NCI-H187 treated with DMSO at 0.1 percent for 48 hours (cell line): ENCODE data around the gene DNAH7.

Experiments used
- DNase-seq: peaks from one replicate; lab custom pipeline; 2025; lab: John Stamatoyannopoulos, UW

The DNAH7 gene

DNA sequence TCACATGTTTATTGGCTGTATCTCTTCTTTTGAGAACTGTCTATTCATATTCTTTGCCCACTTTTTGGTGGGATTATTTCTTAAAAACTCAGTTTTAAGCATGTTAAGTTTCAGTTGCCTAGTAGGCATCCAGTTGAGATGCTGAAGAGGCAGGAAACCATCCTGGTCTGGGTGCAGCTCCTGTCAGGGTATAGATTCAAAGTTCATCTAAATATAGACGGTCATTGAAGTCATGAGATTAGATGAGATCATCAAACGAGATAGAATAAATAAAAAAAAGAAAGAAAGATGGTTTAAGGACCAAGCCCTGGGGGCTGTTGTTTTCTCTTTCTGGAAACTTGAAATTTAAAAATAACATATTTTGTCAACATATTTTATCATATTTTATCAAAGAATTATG lies 9.2 kb upstream of the DNAH7 start:
- no peak for DNase-seq

DNA sequence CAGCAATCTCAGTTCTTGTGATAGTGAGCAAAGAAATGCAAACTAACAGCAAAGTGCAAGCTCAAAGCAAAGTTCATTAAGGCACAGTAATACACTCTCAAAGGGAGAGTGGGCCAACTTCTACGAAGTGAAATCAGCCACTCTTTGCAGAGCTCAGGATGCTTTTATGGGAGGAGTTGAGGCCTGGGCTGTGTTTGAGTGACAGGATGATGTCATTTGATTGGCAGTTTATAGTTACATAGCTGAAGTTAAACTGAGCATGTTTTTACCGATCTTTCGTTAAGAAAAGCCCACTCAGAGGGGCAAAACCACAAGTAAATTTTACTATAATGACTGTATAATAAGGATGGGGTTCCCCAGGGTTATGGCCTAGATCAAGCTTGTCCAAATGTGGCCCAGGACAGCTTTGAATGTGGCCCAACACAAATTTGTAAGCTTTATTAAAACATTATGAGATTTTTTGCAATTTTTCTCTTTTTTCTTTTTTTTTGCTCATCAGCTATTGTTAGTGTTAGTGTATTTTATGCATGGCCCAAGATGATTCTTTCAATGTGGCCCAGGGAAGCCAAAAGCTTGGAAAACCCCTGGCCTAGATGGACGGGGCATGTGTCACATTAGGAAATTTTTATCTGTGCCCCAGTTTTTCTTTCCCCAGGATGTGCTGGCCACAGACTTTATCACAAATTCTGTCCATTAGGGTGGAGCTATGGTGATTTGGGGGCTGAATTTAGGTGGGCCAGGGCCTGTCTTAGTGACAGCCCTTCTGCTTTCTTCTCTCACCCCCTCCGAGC lies 8.3 kb upstream of the DNAH7 start:
- no peak for DNase-seq

DNA sequence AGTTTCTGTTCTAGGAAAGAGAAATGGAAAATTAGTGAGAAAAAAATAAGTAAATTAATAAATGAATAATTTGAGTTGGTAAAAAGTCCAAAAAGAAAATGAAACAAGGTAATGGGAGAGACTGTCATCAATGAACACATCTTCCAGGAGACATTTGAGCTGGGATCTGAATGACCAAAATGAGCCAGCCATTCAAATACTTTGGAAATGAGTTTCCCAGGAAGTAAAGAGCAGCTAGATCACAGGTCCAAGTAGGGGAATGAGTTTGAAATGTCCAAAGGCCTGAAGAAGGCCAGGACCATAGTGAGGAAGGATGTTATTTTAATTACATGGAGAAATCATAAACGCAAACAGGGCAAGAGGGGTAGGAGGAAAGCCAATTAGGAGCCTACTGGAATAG lies 6.6 kb upstream of the DNAH7 start:
- DNase-seq, result no peak

DNA sequence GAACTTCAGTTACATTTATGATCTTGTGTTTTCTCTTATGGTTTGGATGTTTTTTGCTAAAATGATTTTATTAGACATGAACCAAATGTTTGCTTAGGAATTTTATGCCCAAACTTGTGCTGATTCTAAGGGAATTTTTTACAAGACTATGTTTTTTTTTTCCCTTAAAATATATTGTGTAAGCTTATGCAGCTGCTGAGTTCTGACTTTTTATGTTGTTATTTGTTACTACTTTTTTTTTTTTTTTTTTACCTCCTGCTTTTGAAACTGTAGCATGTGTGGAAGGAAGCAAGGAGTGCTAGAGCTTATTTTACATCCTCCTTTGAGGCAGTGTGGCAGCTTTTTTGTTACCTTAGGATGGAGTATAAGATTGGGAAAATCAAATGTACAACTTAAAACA lies 6.0 kb upstream of the DNAH7 start:
- no peak for DNase-seq

DNA sequence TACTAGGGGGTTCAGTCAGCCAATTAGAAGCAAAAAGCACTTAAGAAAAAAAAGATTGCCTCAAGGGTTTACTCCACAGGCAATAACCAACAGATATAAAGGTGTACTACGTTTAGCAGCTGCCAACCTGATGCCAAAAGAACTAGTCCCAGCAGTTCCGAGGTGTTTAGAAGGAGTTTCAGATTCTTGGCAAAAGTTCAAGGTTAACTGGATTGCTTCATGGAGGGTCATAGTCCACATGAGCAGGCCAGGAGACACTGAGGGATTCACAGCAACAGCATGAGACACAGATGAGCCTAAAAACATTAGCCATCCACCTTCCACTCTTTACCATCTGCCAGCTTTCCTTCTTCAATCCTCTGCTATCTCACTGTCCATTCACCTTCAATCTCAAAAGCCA lies 4.9 kb upstream of the DNAH7 start:
- no peak for DNase-seq

DNA sequence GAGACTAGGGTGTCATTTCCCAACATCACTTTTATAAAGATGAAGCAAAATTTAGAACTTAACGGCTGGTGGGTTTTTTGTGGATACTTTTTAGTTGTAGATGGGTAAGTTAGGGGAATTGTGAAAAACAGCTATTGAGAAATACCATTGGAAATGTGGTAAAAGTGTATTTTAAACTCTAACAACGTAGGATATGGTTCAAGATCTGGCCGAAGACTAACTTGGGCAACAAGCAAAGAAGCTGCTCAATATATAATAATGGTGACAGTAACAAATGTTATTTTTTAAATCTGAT lies 1.6 kb downstream of the DNAH7 start:
- no peak for DNase-seq

DNA sequence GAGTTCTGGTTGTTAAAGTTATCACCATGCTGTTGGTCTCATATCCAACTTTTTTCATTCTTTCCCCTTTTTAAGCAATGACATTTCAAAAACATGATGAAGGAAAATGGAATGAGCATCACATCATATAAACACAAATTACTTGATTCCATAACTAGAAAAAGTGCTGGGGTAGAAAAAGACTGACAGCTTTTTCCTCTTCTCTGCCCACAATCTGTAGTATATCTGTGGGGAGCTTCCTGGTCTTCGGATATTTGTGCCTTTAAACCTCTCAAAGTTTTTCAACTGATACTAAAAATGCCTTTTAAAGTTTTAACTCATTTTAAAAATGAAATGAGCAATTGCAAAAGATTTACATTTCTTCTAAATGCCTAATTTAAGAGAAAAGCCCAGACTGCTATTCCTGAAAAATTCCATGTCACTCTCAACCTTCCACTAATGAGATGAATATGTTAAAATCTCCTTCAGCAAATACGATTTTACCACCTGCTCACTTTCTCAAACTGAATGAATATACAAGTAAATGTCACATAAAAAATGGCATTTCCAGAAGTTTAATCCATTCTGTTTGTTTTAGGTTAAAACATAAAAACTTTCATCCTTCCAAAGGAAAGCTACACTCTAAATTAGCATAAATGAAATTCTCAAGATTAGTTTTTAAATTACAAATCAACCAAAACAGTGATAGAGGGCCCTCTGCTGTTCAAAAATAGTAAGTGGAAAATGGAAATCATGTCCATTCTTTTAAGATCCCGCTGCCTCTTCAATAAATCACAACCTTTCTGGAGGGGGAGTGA lies 2.1 kb downstream of the DNAH7 start:
- DNase-seq, result no peak

DNA sequence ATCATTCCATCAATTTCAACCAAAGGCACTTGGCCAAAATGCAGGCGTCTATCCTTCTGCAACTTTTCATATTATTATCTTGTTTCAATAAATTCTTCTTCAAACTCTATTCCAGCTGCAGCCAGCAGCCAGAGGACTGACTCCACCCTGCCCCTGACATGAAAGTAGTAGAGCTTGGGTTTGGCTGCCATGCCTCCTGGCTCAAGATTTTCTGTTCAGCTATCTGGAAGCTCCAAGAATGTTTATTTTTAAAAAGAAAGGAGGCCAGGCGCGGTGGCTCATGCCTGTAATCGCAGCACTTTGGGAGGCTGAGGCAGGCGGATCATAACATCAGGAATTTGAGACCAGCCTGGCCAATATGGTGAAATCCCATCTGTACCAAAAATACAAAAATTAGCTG lies 4.9 kb downstream of the DNAH7 start:
- no peak for DNase-seq

DNA sequence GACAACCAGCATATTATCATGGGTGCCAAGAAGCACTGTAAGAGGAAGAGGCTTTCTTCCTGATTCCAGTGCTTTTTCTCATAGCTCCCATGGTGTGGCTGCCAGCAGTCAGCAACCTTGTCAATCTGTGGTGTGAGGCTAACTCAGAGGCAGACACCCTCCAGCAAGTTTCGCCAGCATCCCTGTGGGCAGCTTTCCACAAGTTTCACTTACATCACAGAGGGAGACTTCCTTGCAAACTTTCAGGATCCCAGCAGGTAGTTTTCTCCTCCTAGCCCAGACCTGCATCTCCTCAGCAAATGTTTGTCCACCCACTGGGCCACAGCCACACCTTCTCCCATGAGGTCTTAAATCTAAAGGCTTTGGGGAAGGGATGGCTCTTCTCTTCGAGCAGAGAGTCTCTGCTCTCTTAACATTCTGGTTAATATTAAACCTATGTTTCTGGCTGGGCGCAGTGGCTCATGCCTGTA lies 9.1 kb downstream of the DNAH7 start:
- no peak for DNase-seq

DNA sequence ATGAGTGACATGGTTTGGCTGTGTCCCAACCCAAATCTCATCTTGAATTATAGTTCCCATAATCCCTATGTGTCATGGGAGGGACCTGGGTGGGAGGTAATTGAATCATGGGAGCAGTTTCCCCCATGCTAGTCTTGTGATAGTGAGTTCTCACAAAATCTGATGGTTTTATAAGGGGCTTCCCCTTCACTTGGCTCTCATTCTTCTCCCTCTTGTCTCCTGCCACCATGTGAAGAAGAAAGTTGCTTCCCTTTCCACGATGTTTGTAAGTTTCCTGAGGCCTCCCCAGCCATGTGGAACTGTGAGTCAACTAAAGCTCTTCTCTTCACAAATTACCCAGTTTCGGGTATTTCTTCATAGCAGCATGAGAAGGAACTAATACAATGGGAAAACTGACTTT lies 14.0 kb downstream of the DNAH7 start:
- DNase-seq, result no peak

DNA sequence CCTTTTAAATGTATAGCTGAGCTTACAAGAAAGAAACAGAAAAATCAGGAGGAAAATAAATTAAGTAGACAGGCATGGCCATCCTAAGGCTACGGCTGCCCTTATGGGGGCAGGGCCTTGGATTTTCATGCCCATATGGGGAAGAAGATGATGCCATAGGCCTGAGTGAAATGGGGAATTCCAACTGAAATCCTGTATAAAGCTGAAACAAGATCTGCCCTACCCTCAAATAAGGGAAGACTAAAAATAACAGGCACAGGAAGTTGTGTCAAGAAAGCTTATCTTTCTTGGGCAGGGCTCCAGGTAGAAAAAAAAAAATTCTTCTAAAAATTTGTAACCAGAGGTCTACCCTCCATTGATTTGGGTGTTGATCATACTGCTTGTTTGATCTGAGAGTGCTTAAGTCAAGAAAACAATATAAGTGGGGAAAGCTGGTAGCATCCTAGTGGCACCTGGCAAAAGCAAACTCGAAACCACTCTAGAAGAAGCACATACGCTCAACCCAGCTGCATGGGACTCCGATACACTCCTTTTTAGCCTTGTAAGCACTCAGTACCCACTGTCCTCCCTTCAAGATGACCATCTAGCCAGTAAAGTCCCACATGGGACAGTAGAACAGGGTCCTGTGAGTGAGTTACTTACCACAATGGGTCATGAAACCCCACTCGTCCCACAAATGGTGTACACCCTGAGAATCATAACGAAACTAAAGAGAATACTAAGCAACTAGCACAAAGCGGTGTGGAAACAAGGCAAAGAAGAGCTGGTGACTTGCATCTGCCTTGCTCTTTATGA lies 22.3 kb downstream of the DNAH7 start:
- DNase-seq, result no peak

DNA sequence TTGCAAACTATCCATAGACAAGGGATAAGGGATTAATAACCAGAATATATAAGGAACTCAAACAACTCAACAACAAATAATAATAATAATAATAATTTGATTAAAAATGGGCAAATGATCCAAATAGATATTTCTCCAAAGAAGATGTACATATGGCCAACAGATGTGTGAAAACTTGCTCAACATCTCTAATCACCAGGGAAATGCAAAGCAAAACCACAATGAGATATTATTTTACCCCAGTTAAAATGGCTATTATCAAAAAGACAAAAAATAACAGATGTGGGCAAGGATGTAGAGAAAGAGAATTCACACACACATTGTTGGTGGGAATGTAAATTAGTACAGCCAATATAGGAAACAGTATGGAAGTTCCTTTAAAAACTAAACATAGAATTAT lies 26.9 kb downstream of the DNAH7 start:
- DNase-seq, result no peak

DNA sequence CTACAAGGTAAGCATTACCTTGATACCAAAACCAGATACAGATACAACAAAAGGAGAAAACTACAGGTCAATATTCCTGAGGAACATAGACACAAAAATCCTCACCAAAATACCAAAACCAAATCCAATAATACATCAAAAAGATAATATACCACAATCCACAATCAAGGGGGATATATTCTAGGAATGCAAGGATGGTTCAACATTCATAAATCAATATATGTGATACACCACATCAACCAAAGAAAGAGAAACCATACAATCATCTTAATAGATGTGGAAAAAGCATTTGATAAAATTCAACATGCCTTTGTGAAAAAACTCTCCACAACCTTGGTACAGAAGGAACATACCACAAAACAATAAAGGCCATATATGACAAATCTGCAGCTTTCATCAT lies 28.4 kb downstream of the DNAH7 start:
- DNase-seq, result no peak

DNA sequence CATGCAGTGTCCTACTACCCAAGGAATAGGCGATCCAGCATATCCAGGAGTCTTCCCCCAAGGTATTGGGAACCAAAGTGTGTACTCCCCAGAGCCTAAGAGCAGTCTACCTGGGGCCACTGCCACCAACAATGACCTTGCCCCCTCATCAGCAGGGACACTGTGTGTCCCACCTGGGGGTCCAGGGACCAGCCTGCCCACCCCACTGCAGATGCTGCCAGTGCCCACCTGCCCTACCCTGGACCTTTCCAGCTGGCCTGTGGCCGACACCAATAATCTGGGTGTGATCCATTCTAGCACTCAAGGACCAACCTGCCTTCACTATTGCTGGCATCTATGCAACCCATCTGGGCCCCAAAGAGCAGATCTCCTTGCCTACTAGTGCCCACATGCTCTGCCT lies 32.2 kb downstream of the DNAH7 start:
- no peak for DNase-seq

DNA sequence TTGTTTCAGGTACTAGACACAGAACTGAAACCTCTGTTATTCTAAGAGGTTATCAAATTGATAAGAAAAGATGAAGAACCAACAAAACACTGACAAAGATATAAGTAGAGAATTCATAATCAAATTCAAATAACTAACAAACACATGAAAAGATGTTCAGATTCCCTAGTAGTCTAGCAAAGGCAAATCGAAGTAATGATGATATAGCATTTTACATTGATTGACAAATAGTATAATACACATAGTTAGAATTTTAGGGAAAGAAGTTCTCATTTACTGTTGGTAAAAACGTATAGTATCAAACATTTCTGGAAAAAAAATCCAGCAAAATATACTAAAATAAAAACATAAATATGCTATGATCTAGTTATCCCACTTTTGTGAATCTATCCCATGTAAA lies 50.6 kb downstream of the DNAH7 start:
- DNase-seq, result no peak

DNA sequence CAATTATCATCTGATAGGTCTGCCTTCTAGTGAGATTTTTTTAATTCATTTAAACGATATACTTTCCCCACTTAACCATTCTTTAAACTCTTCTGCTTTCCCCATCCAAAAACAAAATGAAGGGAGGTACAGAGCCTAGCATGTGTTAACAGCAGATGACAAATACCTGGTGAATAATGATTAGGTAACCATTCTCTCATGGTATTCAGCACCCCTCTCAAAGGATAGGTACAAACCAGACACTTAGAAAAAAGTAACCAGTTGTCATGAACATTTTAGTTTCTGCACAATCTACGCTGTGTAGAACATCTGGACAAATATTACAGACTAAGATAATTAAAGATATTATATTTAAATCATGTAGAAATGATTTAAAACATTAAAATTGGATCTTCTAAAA lies 56.3 kb downstream of the DNAH7 start:
- no peak for DNase-seq

DNA sequence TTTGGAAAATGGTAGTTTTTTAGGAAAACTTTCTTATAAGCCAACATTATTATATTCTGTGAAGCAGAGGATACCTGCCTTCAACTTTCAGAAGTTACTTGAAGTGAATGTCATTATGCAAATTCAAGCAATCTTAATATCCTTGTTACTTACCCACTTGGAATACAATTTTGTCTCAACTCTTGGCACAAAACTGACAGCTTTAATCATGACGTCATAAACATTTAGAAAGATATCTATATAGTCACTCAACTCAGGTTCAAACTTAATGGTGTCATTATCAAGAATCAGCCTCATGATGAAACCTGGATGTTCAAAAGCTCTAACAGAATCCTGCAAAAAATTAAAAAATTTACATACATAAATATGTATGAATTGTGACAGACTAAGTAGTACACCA lies 68.1 kb downstream of the DNAH7 start:
- no peak for DNase-seq

DNA sequence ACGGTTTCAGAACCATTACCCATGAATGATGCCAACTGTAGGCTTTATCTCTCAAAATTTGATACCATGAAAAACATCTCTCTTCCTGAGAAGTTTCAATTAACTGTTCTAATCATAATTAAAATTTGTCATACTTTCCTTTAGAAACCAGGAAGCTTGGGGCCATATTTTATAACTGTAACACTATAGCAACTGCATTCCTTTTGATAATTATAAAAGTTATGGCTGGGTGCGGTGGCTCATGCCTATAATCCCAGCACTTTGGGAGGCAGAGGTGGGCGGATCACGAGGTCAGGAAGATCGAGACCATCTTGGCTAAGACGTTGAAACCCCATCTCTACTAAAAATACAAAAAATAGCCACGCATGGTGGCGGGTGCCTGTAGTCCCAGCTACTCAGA lies 70.6 kb downstream of the DNAH7 start:
- DNase-seq, result no peak

DNA sequence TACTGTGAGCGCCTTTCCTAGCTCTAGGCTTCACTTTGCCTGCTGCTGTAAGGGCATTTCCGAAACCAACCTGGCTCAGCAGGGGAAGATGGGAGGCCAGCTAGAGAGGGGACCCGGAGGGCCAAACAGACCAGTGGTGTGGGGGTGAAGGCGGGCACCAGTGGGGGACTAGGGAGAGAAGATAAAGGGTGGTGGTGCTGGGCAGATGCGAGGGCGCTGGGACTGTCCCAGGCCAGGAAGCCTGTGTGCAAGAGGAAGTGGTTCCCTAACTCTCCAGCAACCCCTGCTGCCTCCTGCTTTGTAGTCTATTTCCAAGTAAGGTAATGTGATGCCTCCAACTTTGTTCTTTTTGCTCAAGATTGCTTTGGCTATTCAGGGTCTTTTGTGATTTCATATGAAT lies 73.1 kb downstream of the DNAH7 start:
- no peak for DNase-seq

DNA sequence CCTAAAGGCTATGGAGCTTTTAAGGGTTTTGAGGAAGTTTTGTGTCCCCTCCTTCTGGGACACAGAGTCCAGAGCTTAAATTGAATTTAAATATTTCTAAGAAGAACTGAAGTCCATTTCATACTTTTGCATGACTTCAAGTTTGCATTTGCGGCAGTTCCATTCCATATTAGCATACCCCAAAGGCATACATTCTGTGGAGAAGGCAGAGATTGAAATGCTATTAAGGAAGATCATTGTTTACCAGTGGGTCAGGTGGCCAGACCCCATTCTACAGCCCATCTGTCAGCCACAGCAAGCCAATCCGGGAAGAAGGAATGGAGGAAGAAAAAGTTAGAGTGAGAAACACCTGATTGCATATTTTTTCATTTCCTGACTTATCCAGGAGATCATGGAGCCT lies 75.0 kb downstream of the DNAH7 start:
- no peak for DNase-seq

DNA sequence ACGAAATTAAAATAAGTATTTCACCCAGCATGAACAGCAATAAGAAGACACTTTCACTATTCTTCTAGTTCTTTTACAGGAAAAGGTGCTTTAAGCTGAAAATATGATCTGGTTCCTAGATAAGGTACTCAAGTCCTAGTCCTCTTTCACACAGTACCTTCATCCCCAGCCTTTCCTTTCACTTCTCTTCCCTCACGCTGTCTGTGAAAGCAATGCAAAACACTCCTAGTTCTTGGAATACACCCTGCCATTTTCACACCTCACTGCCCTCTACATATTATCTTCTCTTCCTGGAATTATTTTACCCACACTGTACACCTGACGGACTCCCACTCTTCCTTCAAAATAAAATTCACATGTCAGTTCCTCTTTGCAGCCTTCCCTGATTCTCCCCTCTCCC lies 82.9 kb downstream of the DNAH7 start:
- no peak for DNase-seq

DNA sequence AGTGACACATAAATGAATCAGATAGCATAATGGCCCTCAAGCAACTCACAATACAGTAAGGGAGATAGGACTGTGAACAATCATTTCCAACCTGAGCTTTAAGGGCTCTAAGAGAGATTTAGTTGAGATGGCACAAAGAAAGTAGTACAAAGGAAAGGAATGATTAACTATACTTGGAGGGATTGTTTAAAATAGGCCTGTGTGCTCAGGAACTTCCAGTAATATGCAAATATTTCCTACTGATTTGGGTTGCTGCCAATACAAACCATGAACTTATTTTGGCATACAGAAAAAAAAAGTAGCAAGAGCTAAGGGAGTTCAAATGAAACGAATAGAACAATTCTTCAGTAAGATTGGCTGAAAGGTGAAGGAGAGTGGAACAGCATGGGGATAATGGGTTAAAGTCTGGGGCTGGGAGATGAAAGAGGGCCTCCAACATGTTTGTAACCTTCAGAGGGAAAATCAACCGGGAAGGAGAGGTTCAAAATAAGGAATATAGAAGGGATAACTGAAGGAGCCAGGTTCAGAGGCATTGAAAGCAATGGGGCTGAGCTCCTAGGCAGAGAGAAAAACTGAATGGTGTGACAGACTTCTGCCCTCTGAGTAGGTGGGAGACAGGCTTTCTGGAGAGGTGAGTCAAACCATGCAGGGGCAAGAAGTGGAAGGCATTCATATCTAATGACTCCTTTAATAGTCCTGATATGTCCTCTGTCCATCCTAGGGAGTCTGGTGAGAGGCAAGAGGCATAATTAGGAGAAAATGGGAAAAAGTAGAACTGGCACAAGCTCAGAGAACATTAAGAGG lies 83.5 kb downstream of the DNAH7 start:
- no peak for DNase-seq
